Body of pancreas (tissue), 4 donors: ENCODE results near the gene C1orf52.

Experiments
- POLR2A ChIP-seq, 3 donors: fragments of 450-650 bp; IDR thresholded peaks; one replicate each; pipeline ENCODE4 v1.6.1; 2016; ENCODE audit warnings: antibody characterized with exemption in 3 of 3, mild to moderate bottlenecking in 2 of 3
- TF ChIP-seq, protein P1 (sequence below), 7 experiments: fragments of 450-650 bp in 4 of 7; fragments of 200-600 bp in 3 of 7; sonication (generic) in 3 of 7; IDR thresholded peaks; one replicate each; pipeline ENCODE4 v1.5.1; 2016 to 2019; ENCODE audit warnings: antibody characterized with exemption in 7 of 7

DNA sequence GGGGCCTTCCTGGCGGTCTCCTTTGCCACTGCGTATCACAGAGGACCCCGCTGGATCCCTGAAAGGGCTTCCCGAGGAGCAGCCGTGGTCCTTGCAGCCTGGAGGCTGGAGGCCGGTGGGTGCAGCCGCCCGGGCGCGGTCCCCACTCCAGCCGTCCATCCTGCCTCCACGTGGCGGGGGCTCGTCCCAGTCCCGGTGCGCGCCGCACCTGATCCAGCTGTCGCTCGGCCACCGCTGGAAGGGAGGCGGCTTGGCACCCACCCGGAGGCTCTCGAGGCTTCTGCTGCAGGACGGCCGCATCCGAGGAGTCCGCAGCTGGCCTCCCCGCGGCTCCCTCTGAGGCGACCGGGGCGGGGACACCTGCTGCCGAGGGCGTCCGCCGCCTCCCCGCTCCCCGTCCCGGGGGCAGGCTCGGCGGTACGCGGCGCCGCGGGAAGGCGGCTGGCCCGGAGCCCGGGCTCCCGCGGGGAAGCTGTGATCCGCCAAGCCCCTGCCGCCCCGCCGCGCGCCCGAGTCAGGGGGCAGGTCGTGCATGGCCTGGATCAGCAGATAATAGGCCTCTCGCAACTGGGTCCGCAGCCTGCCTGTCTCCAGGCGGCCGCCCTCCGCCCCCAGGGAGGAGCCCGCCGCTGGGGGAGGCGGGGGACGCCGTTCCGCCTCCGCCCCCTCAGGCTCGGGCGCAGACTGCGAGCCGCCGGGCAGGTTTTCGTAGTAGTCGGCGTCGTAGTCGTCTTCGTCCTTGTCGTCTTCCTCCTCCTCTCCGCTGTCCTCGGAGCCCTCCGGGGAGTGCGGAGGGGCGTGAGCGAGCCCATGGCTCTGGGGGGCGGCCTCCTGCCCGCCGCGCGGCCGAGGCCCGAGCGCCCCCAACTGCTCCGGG is 58.8 kb downstream of the C1orf52 start, which contains the start of gene SYDE2:
- TF ChIP-seq, protein P1, sequence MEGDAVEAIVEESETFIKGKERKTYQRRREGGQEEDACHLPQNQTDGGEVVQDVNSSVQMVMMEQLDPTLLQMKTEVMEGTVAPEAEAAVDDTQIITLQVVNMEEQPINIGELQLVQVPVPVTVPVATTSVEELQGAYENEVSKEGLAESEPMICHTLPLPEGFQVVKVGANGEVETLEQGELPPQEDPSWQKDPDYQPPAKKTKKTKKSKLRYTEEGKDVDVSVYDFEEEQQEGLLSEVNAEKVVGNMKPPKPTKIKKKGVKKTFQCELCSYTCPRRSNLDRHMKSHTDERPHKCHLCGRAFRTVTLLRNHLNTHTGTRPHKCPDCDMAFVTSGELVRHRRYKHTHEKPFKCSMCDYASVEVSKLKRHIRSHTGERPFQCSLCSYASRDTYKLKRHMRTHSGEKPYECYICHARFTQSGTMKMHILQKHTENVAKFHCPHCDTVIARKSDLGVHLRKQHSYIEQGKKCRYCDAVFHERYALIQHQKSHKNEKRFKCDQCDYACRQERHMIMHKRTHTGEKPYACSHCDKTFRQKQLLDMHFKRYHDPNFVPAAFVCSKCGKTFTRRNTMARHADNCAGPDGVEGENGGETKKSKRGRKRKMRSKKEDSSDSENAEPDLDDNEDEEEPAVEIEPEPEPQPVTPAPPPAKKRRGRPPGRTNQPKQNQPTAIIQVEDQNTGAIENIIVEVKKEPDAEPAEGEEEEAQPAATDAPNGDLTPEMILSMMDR (IDR thresholded peaks at IDR 0.05) = peak in 2 of 7 experiments; percentile 19 to 25
- TF ChIP-seq POLR2A (IDR thresholded peaks at IDR 0.05) = peak; percentile 81 to 92 (median 89)
